Measurements from ENCODE around the gene AP3S2. TPM values are rescaled to one million over a fixed set of nuclear protein-coding genes. Genes with fewer than 3 reads are reported as not detected.

AP3S2 gene
- total RNA-seq, 1 donor from 2014 or later, result 30.9 TPM

GRCh38 chr15:89903858-89904130 is 10.0 kb upstream of the AP3S2 start:
- Mint-ChIP-seq H3K4me3 (ENCODE audit: low read depth) (no peak overlapping the region), H3K9me3 (ENCODE audit: low read depth) (no peaks in the 10 kb centered on the region), H3K27ac (no peak overlapping the region), H3K27me3 (peaks cover 4% of the 10 kb centered on the region), H3K4me1 (ENCODE audit: low read depth) (peaks cover 3% of the 10 kb centered on the region), H3K36me3 (ENCODE audit: insufficient read depth) (peaks cover 18% of the 10 kb centered on the region)
- no peak for TF ChIP-seq CTCF (IDR thresholded peaks at IDR 0.05; ENCODE audit: unreplicated experiment)
- no peak for DNase-seq (ENCODE audit: low spot score, unreplicated experiment)

GRCh38 chr15:89903015-89903857 is 9.4 kb upstream of the AP3S2 start:
- peaks cover 3% of the 10 kb centered on the region for H3K4me1 Mint-ChIP-seq (ENCODE audit: low read depth)
- peaks cover 18% of the 10 kb centered on the region for H3K36me3 Mint-ChIP-seq (ENCODE audit: insufficient read depth)
- H3K9me3 Mint-ChIP-seq (ENCODE audit: low read depth), result no peaks in the 10 kb centered on the region
- H3K4me3 Mint-ChIP-seq (ENCODE audit: low read depth), result no peak overlapping the region
- peaks cover 4% of the 10 kb centered on the region for H3K27me3 Mint-ChIP-seq
- no peak overlapping the region for H3K27ac Mint-ChIP-seq
- no peak for TF ChIP-seq CTCF (IDR thresholded peaks at IDR 0.05; ENCODE audit: unreplicated experiment)
- no peak for DNase-seq (ENCODE audit: low spot score, unreplicated experiment)

GRCh38 chr15:89900849-89901248 is 7.1 kb upstream of the AP3S2 start:
- TF ChIP-seq CTCF (IDR thresholded peaks at IDR 0.05; ENCODE audit: unreplicated experiment), result no peak
- no peak for DNase-seq (ENCODE audit: low spot score, unreplicated experiment)
- H3K4me1 Mint-ChIP-seq (ENCODE audit: low read depth), result no peaks in the 10 kb centered on the region
- H3K36me3 Mint-ChIP-seq (ENCODE audit: insufficient read depth), result peaks cover 16% of the 10 kb centered on the region
- no peak overlapping the region for H3K27ac Mint-ChIP-seq
- H3K27me3 Mint-ChIP-seq, result peaks cover 4% of the 10 kb centered on the region
- H3K9me3 Mint-ChIP-seq (ENCODE audit: low read depth), result no peaks in the 10 kb centered on the region
- no peak overlapping the region for H3K4me3 Mint-ChIP-seq (ENCODE audit: low read depth)

GRCh38 chr15:89899951-89900567 is 6.3 kb upstream of the AP3S2 start:
- no peak overlapping the region for H3K4me3 Mint-ChIP-seq (ENCODE audit: low read depth)
- H3K27me3 Mint-ChIP-seq, result no peaks in the 10 kb centered on the region
- no peaks in the 10 kb centered on the region for H3K9me3 Mint-ChIP-seq (ENCODE audit: low read depth)
- no peak overlapping the region for H3K27ac Mint-ChIP-seq
- no peak for TF ChIP-seq CTCF (IDR thresholded peaks at IDR 0.05; ENCODE audit: unreplicated experiment)
- DNase-seq (ENCODE audit: low spot score, unreplicated experiment), result no peak
- no peaks in the 10 kb centered on the region for H3K4me1 Mint-ChIP-seq (ENCODE audit: low read depth)
- H3K36me3 Mint-ChIP-seq (ENCODE audit: insufficient read depth), result peaks cover 12% of the 10 kb centered on the region

GRCh38 chr15:89899295-89899945 is 5.6 kb upstream of the AP3S2 start:
- TF ChIP-seq CTCF (IDR thresholded peaks at IDR 0.05; ENCODE audit: unreplicated experiment), result no peak
- H3K36me3 Mint-ChIP-seq (ENCODE audit: insufficient read depth), result peaks cover 12% of the 10 kb centered on the region
- H3K4me3 Mint-ChIP-seq (ENCODE audit: low read depth), result no peak overlapping the region
- H3K9me3 Mint-ChIP-seq (ENCODE audit: low read depth), result no peaks in the 10 kb centered on the region
- no peaks in the 10 kb centered on the region for H3K4me1 Mint-ChIP-seq (ENCODE audit: low read depth)
- DNase-seq (ENCODE audit: low spot score, unreplicated experiment), result no peak
- no peak overlapping the region for H3K27ac Mint-ChIP-seq
- no peaks in the 10 kb centered on the region for H3K27me3 Mint-ChIP-seq

Measured in progenitor cell of endocrine pancreas (in vitro differentiated cells).